NOMO-1 treated with dmso at 0.1 percent for 144 hours (cell line): Measurements from ENCODE around the gene PCP2.
"Not testable (repeated sequence)": the region's sequence is repeated elsewhere in the genome, so short reads cannot be mapped to it uniquely, and the experiment has no call there.

ENCODE experiments used
- DNase-seq: peaks from one replicate; lab custom pipeline; 2025; ENCODE audit not compliant: unreplicated experiment; lab: John Stamatoyannopoulos, UW

The PCP2 gene

DNA sequence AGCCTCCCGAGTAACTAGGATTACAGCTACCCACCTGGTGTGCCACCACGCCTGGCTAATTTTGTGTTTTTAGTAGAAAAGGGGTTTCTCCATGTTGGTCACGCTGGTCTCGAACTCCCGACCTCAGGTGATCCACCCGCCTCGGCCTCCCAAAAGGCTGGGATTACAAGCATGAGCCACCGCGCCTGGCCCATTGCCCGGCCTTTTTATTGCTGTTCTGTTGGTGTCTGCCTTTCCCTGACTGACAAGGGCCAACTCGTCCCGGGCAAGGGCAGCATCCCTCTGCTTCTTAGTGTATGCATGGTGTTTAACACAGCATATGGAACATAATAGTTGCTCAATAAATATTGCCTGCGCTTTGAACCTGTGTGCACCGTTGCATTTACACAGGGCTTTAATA lies 29.1 kb upstream of the PCP2 start:
- DNase-seq, result no peak

GRCh38 chr19:7661744-7662538 lies 28.4 kb upstream of the PCP2 start:
- DNase-seq, result no peak

- DNase-seq, result no peak
Measured at GRCh38 chr19:7658219-7658686, 24.7 kb upstream of the PCP2 start.

GRCh38 chr19:7657131-7657751 lies 23.7 kb upstream of the PCP2 start:
- DNase-seq, result peak; percentile 78

- DNase-seq, result peak; percentile 87
Measured at GRCh38 chr19:7655581-7655980, 22.1 kb upstream of the PCP2 start.

GRCh38 chr19:7654401-7654800 lies 20.9 kb upstream of the PCP2 start:
- DNase-seq, result no peak

DNA sequence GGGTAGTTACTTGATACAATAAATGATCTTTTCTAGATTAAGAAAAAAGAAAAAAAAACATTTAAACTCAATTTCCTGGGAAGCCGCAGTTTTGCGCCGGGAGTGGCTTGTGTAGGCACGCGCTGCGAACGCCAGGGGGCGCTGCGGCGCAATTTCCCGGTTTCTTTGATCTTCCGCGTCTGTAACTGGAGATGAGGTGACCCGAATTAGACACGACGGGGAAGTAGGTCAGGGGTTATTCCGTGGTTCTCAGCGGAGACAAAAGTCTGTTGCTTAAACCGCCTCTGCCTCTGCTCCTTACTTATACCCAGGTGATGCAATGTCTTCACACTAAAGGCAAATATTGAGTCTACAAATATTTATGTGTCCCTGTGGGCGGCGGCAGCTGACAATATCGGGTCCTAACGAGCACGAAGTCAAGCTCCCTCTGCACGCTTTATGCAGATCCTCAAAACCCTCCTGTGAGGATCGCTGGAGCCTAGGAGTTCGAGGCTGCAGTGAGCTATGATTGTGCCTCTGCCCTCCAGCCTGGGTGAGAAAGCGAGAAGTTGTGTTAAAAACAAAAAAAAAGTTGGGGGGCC lies 18.6 kb upstream of the PCP2 start:
- DNase-seq, result peak; percentile 94

GRCh38 chr19:7650148-7650547 lies 16.6 kb upstream of the PCP2 start:
- DNase-seq, result no peak

- DNase-seq, result no peak
Measured at GRCh38 chr19:7648265-7649014, 14.9 kb upstream of the PCP2 start.

GRCh38 chr19:7647156-7647555 lies 13.6 kb upstream of the PCP2 start:
- no peak for DNase-seq

DNA sequence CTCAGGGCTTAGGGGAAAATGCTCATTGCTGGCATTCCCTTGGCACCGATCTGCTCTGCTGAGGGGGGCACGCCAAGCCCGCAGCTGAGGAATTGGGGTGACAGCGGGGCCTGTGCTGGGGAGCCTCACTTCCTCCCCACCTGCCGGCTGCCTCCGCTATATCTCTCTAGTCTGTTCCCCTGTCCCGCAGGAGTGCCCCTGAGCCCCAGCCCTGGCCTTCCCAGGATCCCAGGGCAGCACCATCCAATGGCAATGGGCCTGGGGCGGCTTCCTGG lies 12.8 kb upstream of the PCP2 start:
- DNase-seq, result no peak

- DNase-seq, result peak; percentile 71
Measured at GRCh38 chr19:7645656-7646425, 12.3 kb upstream of the PCP2 start.

GRCh38 chr19:7645163-7645562 lies 11.6 kb upstream of the PCP2 start:
- peak; percentile 81 for DNase-seq

DNA sequence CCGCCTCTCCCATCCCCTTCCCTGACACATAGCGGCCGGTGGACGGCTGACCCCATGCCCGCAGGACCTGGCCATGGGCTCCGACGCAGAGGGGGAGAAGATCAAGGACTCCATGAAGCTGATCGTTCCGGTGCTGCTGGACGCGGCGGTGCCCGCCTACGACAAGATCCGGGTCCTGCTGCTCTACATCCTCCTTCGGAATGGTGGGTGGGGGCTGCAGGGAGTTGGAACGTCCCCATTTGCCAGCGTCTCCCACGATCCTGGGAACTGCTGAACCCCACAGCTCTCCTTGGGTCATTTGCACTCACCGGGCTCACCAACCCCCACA lies 11.0 kb upstream of the PCP2 start:
- DNase-seq, result no peak

DNA sequence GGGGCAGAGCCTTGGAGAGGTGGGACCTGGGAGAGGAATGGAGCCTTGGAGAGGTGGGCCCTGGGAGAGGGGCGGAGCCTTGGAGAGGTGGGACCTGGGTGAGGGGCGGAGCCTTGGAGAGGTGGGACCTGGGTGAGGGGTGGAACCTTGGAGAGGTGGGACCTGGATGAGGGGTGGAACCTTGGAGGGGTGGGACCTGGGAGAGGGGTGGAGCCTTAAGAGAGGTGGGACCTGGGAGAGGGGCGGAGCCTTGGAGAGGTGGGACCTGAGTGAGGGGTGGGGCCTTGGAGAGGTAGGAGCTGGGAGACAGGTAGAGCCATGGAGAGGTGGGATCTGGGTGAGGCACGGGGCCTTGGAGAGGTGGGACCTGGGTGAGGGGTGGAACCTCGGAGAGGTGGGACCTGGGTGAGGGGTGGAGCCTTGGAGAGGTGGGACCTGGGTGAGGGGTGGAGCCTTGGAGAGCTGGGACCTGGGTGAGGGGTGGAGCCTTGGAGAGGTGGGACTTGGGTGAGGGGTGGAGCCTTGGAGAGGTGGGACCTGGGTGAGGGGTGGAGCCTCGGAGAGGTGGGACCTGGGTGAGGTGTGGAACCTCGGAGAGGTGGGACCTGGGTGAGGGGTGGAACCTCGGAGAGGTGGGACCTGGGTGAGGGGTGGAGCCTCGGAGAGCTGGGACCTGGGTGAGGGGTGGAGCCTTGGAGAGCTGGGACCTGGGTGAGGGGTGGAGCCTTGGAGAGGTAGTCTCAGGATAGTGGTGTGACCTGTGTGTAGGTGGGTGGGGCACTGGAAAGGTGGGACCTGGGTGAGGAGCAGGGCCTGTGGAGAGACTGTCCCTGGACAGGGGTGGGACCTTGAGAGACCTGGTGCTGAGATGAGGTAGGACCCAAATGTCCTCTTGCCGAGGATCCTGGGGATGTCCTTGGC lies 10.4 kb upstream of the PCP2 start:
- not testable (repeated sequence) for DNase-seq

DNA sequence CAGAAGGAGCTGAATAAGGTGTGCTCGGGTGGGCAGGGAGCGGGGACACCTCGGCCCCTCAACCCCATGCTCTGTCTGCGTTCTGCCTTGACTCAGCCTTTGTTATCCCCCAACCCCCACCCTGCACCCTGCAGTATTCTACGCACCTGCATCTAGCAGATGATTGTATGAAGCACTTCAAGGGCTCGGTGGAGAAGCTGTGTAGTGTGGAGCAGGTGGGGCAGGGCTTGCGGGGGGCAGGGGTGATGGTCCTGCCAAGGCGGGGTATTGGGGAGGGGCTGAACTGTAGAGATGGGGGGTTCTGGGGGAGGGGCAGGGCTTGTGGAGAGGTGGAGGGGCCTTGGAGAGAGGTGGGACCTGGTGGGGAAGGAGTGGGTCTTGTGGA lies 9.5 kb upstream of the PCP2 start:
- no peak for DNase-seq

DNA sequence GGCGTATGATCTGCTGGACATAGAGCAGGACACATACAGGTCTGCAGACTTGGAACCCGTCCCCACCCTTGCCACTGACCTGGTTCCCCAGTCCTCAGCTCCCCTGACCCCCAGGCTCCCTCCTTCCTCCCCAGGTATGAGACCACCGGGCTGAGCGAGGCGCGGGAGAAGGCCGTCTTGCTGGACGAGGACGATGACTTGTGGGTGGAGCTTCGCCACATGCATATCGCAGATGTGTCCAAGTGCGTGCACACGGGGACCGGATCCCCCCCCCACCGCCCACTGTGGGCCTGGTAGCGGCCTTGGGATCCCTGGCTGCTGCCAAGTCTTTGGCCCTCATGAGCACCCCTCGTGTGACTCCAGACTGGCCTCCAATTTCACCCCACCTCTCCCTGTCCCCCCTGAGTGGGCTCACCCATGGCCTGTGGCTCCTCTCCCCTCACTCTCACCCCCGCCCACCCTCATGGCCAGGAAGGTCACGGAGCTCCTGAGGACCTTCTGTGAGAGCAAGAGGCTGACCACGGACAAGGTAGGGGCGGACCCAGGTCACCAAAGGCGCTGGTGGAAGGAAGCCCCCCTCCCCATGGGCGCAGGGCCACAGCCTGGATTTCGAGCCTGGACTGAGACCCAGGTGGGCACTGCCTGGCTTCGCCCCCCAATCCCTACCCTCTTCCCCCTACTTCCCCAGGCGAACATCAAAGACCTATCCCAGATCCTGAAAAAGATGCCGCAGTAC lies 8.9 kb upstream of the PCP2 start:
- no peak for DNase-seq

DNA sequence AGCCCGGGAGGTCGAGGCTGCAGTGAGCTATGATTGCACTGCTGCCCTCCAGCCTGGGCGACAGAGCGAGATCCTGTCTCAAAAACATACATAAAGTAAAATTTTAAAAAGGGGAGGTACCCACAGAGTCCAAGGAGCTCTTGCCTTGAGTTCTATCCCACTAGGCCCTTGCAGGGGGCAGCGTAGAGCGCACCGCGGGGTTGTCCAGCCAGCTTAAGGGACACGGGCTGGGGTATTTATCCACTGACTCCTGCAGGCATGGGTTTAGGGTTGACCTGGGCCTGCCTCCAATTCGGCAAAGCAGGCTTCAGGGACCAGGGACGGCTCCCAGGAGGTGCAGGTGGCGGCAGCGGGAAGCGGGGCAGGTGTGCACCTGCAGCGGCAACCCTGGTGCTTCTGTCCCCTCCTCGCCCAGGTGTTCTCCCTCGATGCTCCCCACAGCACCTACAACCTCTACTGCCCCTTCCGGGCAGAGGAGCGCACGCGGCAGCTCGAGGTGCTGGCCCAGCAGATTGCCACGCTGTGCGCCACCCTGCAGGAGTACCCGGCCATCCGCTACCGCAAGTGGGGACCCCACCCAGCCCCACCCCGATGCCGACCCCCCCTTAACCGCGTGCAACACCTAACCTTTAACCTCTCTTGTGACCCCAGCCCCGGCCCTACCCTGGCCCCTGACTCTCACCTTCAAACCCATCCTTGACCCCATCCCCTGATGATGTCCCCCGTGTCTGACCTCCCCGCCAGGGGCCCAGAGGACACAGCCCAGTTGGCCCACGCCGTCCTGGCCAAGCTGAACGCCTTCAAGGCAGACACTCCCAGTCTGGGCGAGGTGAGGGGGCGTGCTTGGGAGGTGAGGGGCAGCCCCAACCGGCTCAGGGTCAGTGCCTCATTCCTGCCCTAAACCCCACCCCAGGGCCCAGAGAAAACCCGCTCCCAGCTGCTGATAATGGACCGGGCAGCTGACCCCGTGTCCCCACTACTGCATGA lies 8.1 kb upstream of the PCP2 start:
- no peak for DNase-seq
